HCEC 1CT (cell line): Measurements from ENCODE around the gene ZMIZ1.

Experiments
- DNase-seq: peaks from one replicate; pipeline ENCODE4 v3.0.0-alpha.2; 2017

The ZMIZ1 gene

GRCh38 chr10:79254333-79255006 is 185.7 kb downstream of the ZMIZ1 start:
- DNase-seq = no peak

- no peak for DNase-seq
Observed at GRCh38 chr10:79255007-79255507, 186.3 kb downstream of the ZMIZ1 start.

- no peak for DNase-seq
Observed at GRCh38 chr10:79256264-79256806, 187.6 kb downstream of the ZMIZ1 start.

GRCh38 chr10:79258894-79259293 is 190.1 kb downstream of the ZMIZ1 start:
- no peak for DNase-seq

GRCh38 chr10:79259834-79260233 is 191.1 kb downstream of the ZMIZ1 start:
- DNase-seq = no peak

GRCh38 chr10:79260811-79261740 is 192.3 kb downstream of the ZMIZ1 start:
- DNase-seq = no peak

- DNase-seq = no peak
Observed at GRCh38 chr10:79262131-79262530, 193.4 kb downstream of the ZMIZ1 start.

- no peak for DNase-seq
Observed at GRCh38 chr10:79262959-79263746, 194.4 kb downstream of the ZMIZ1 start.

GRCh38 chr10:79263939-79264338 is 195.2 kb downstream of the ZMIZ1 start:
- no peak for DNase-seq

GRCh38 chr10:79264942-79265341 is 196.2 kb downstream of the ZMIZ1 start:
- no peak for DNase-seq

- no peak for DNase-seq
Observed at GRCh38 chr10:79266084-79266483, 197.3 kb downstream of the ZMIZ1 start.

GRCh38 chr10:79266543-79267312 is 198.0 kb downstream of the ZMIZ1 start:
- peak; percentile 94 for DNase-seq

- no peak for DNase-seq
Observed at GRCh38 chr10:79267499-79267898, 198.7 kb downstream of the ZMIZ1 start.

GRCh38 chr10:79268161-79268601 is 199.4 kb downstream of the ZMIZ1 start:
- DNase-seq = peak; percentile 51

GRCh38 chr10:79268742-79269141 is 200.0 kb downstream of the ZMIZ1 start:
- DNase-seq = peak; percentile 15

GRCh38 chr10:79269443-79269842 is 200.7 kb downstream of the ZMIZ1 start:
- no peak for DNase-seq

GRCh38 chr10:79269969-79270368 is 201.2 kb downstream of the ZMIZ1 start:
- DNase-seq = no peak

- no peak for DNase-seq
Observed at GRCh38 chr10:79270466-79271246, 201.9 kb downstream of the ZMIZ1 start.

- DNase-seq = no peak
Observed at GRCh38 chr10:79272353-79272752, 203.6 kb downstream of the ZMIZ1 start.

GRCh38 chr10:79273604-79274003 is 204.8 kb downstream of the ZMIZ1 start:
- no peak for DNase-seq
